ENCODE measurements around the gene ROBO2. TPM values are rescaled to one million over a fixed set of nuclear protein-coding genes. Genes with fewer than 3 reads are reported as not detected.
A peak's percentile ranks its signal among the peaks of the same experiment; 100 is the strongest.

Gene ROBO2
- total RNA-seq, 4 donors from 2014 or later = under 0.01 to 2.9 (median 1.0) TPM

GRCh38 chr3:77313843-77314242, 273.9 kb downstream of the ROBO2 start:
- Histone ChIP-seq H3K4me1 (no peaks in the 10 kb centered on the region), H3K9me3 (no peaks in the 10 kb centered on the region), H3K4me3 (no peak overlapping the region), H3K36me3 (no peaks in the 10 kb centered on the region), H3K27ac (no peak overlapping the region), H3K27me3 (no peaks in the 10 kb centered on the region)
- 79 to 84% methylated on average over 3 of the region's 3 CpGs for WGBS, 2 donors (ENCODE audit: low coverage in 1 of 2)
- ATAC-seq = no peak
- TF ChIP-seq EP300 (IDR thresholded peaks at IDR 0.05) = no peak
- TF ChIP-seq POLR2AphosphoS5 (IDR thresholded peaks at IDR 0.05) = no peak
- no peak for TF ChIP-seq POLR2A (IDR thresholded peaks at IDR 0.05)
- no peak for TF ChIP-seq CTCF (IDR thresholded peaks at IDR 0.05)

GRCh38 chr3:77319711-77320110, 279.8 kb downstream of the ROBO2 start:
- no peak for TF ChIP-seq POLR2AphosphoS5 (IDR thresholded peaks at IDR 0.05)
- TF ChIP-seq CTCF (IDR thresholded peaks at IDR 0.05) = no peak
- no peak for TF ChIP-seq EP300 (IDR thresholded peaks at IDR 0.05)
- TF ChIP-seq POLR2A (IDR thresholded peaks at IDR 0.05) = no peak
- Histone ChIP-seq H3K4me3 (no peak overlapping the region), H3K27ac (no peak overlapping the region), H3K36me3 (no peaks in the 10 kb centered on the region), H3K4me1 (no peaks in the 10 kb centered on the region), H3K27me3 (no peaks in the 10 kb centered on the region), H3K9me3 (no peaks in the 10 kb centered on the region)
- no peak for ATAC-seq
- 46 to 78% methylated on average over 2 of the region's 2 CpGs for WGBS, 2 donors (ENCODE audit: low coverage in 1 of 2)

DNA sequence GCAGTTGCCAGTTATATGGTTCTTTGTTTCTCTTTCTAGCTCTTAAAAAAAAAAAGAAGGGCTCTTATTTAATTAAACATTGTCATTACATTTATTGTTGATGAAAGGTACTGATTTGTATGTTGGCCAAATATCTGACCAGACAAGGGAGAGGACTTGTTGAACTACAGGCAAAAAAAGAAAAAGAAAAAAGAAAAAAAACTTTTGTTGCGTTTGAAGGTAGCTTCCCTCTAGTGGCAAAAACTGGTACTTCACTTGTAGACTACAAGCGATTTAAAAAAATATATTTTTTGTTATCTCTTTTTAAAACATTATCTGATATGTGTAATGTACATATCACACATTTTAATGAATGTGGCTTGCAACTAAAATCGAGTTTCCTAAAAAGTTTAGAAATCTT, 280.6 kb downstream of the ROBO2 start:
- Histone ChIP-seq H3K36me3 (no peaks in the 10 kb centered on the region), H3K4me1 (no peaks in the 10 kb centered on the region), H3K9me3 (no peaks in the 10 kb centered on the region), H3K27ac (no peak overlapping the region), H3K27me3 (no peaks in the 10 kb centered on the region), H3K4me3 (peak overlapping the region in 1 of 2 donors; percentile 10)
- no peak for ATAC-seq
- WGBS, 2 donors (ENCODE audit: low coverage in 1 of 2) = 4 to 6% methylated on average over 3 of the region's 3 CpGs
- TF ChIP-seq CTCF (IDR thresholded peaks at IDR 0.05) (peak in 3 of 4 experiments; percentile 39 to 88 (median 64)), EP300 (IDR thresholded peaks at IDR 0.05) (no peak)

DNA sequence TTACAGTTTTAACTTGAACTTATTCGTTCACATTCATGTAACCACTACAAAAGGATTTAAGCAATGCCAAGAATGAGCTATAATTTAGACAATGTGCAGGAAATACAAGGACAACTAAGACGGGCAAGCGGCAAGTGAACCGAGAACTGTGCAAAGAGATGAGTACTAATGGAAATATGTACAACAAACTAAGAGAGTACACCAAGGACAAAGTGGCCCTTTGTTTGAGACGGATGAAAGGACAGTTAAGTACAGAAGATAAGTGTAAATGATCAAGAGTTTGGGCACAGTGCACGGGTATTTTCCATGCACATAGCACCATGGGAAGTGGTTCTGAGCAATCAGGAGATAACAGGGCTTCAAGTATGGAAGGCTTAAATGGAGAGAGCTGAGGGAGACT, 281.7 kb downstream of the ROBO2 start:
- no peaks in the 10 kb centered on the region for H3K36me3 ChIP-seq
- no peaks in the 10 kb centered on the region for H3K27me3 ChIP-seq
- ATAC-seq = no peak
- TF ChIP-seq POLR2A (IDR thresholded peaks at IDR 0.05) (no peak), EP300 (IDR thresholded peaks at IDR 0.05) (no peak), POLR2AphosphoS5 (IDR thresholded peaks at IDR 0.05) (no peak), CTCF (IDR thresholded peaks at IDR 0.05) (no peak)
- WGBS, 2 donors (ENCODE audit: low coverage in 1 of 2) = 78 to 81% methylated on average over 4 to 6 of the region's 6 CpGs
- H3K9me3 ChIP-seq = no peaks in the 10 kb centered on the region
- H3K4me1 ChIP-seq = no peaks in the 10 kb centered on the region
- no peak overlapping the region for H3K4me3 ChIP-seq
- H3K27ac ChIP-seq = no peak overlapping the region

DNA sequence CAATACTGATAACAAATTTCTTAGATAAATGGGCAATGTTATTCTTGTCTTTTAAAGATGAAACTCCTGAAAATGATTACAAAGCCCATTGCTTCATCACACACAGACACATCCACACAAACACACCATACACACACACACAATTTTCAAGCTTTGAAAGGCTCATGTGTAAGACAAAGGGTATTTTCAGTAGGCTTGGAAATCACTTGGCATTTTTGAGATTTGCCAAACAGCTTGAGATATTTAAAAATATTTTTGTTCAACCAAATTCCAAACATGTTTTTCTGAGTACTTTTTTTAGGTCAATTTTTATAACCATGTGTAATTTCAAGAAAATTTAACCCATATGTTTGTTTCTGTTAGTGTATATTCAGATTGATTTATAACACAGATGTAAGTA, 283.7 kb downstream of the ROBO2 start:
- no peak overlapping the region for H3K4me3 ChIP-seq
- no peaks in the 10 kb centered on the region for H3K4me1 ChIP-seq
- ATAC-seq = no peak
- no peak overlapping the region for H3K27ac ChIP-seq
- no peaks in the 10 kb centered on the region for H3K9me3 ChIP-seq
- no peaks in the 10 kb centered on the region for H3K36me3 ChIP-seq
- H3K27me3 ChIP-seq = no peaks in the 10 kb centered on the region
- TF ChIP-seq POLR2A (IDR thresholded peaks at IDR 0.05) (no peak), CTCF (IDR thresholded peaks at IDR 0.05) (no peak), EP300 (IDR thresholded peaks at IDR 0.05) (no peak), POLR2AphosphoS5 (IDR thresholded peaks at IDR 0.05) (no peak)
